Mesenchymal stem cell (in vitro differentiated cells and primary cell): ENCODE measurements around the gene HOXA3.
A peak's percentile ranks its signal among the peaks of the same experiment; 100 is the strongest.

Experiments
- DNase-seq: peaks from one replicate; pipeline ENCODE4 v3.0.0-alpha.2; 2013
- H2AFZ ChIP-seq: one replicate; pipeline ENCODE4 v1.6.1; 2013; ENCODE audit warnings: low read depth, mild to moderate bottlenecking, control low read depth, inconsistent platforms, low read length, moderate library complexity
- H2AK5ac ChIP-seq: 2 replicates; pipeline ENCODE4 v1.6.1; 2013; ENCODE audit warnings: low read length, moderate library complexity, mild to moderate bottlenecking, inconsistent platforms; ENCODE audit not compliant: severe bottlenecking
- H2BK120ac ChIP-seq: one replicate; pipeline ENCODE4 v1.6.1; 2013; ENCODE audit warnings: low read depth, mild to moderate bottlenecking, inconsistent platforms, low read length, moderate library complexity
- H2BK12ac ChIP-seq, 2 experiments: one replicate each; pipeline ENCODE4 v1.6.1; 2013; ENCODE audit warnings: inconsistent platforms in 2 of 2, low read length in 2 of 2, mild to moderate bottlenecking in 2 of 2, moderate library complexity in 2 of 2, control low read depth in 1 of 2
- H2BK15ac ChIP-seq: one replicate; pipeline ENCODE4 v1.6.1; 2013; ENCODE audit warnings: mild to moderate bottlenecking, low read depth, inconsistent platforms; ENCODE audit not compliant: poor library complexity, severe bottlenecking
- H2BK5ac ChIP-seq: 2 replicates; pipeline ENCODE4 v1.6.1; 2013; ENCODE audit warnings: low read depth, mild to moderate bottlenecking, low read length, control low read depth, inconsistent platforms; ENCODE audit not compliant: poor library complexity, severe bottlenecking
- H3K14ac ChIP-seq, 2 experiments: one replicate each; pipeline ENCODE4 v1.6.1; 2013; ENCODE audit warnings: inconsistent platforms in 2 of 2, low read length in 2 of 2, control low read depth in 1 of 2, mild to moderate bottlenecking in 1 of 2, moderate library complexity in 1 of 2
- H3K18ac ChIP-seq, 2 experiments: one replicate each; pipeline ENCODE4 v1.6.1; 2013; ENCODE audit warnings: inconsistent platforms in 2 of 2, low read length in 2 of 2, control low read depth in 1 of 2, low read depth in 1 of 2, mild to moderate bottlenecking in 1 of 2
- H3K23ac ChIP-seq, 2 experiments: one replicate each; pipeline ENCODE4 v1.6.1; 2013; ENCODE audit warnings: inconsistent platforms in 2 of 2, low read length in 2 of 2, mild to moderate bottlenecking in 2 of 2, moderate library complexity in 2 of 2, control low read depth in 1 of 2
- H3K27ac ChIP-seq: 2 replicates; pipeline ENCODE4 v1.5.1; 2013; ENCODE audit warnings: mild to moderate bottlenecking, moderate library complexity, low read length, control low read depth, inconsistent platforms; ENCODE audit not compliant: poor library complexity, severe bottlenecking
- H3K27me3 ChIP-seq, 2 experiments: 2 replicates each; pipeline versions ENCODE4 v1.6.1 to v1.7.0; 2013; ENCODE audit warnings: low read length in 2 of 2, mild to moderate bottlenecking in 2 of 2, moderate library complexity in 2 of 2, control low read depth in 1 of 2, inconsistent platforms in 1 of 2; ENCODE audit not compliant: control insufficient read depth in 1 of 2, insufficient read depth in 1 of 2
- H3K36me3 ChIP-seq, 2 experiments: 2 replicates each; pipeline versions ENCODE4 v1.6.1 to v1.7.0; 2013; ENCODE audit warnings: low read length in 2 of 2, control low read depth in 1 of 2, inconsistent platforms in 1 of 2, low read depth in 1 of 2, mild to moderate bottlenecking in 1 of 2; ENCODE audit not compliant: insufficient read depth in 2 of 2, control insufficient read depth in 1 of 2
- H3K4ac ChIP-seq, 2 experiments: one replicate each; pipeline ENCODE4 v1.6.1; 2013; ENCODE audit warnings: inconsistent platforms in 2 of 2, low read length in 2 of 2, mild to moderate bottlenecking in 2 of 2, moderate library complexity in 2 of 2, control low read depth in 1 of 2, low read depth in 1 of 2
- H3K4me1 ChIP-seq: 2 replicates; pipeline ENCODE4 v1.6.1; 2013; ENCODE audit warnings: low read depth, low read length, control low read depth; ENCODE audit not compliant: control insufficient read depth, insufficient read depth
- H3K4me2 ChIP-seq: 2 replicates; pipeline ENCODE4 v1.6.1; 2013; ENCODE audit warnings: low read length, mild to moderate bottlenecking, inconsistent platforms; ENCODE audit not compliant: poor library complexity, severe bottlenecking
- H3K4me3 ChIP-seq, 2 experiments: 2 replicates each; pipeline versions ENCODE4 v1.5.1 to v1.7.0; 2013; ENCODE audit warnings: low read length in 2 of 2, mild to moderate bottlenecking in 2 of 2, control low read depth in 1 of 2, low read depth in 1 of 2; ENCODE audit not compliant: insufficient read depth in 1 of 2
- H3K79me1 ChIP-seq: replicated peaks from 2 replicates; pipeline ENCODE4 v1.6.1; 2013; ENCODE audit warnings: mild to moderate bottlenecking, control low read depth, low read length, inconsistent platforms; ENCODE audit not compliant: poor library complexity, severe bottlenecking
- H3K9ac ChIP-seq: 2 replicates; pipeline ENCODE4 v1.7.0; 2013; ENCODE audit warnings: mild to moderate bottlenecking, low read length, moderate library complexity
- H3K9me3 ChIP-seq: 2 replicates; pipeline ENCODE4 v1.7.0; 2013; ENCODE audit warnings: mild to moderate bottlenecking, low read length; ENCODE audit not compliant: control insufficient read depth
- H4K8ac ChIP-seq: one replicate; pipeline ENCODE4 v1.6.1; 2013; ENCODE audit warnings: inconsistent platforms, mild to moderate bottlenecking, low read length, moderate library complexity
- H4K91ac ChIP-seq: one replicate; pipeline ENCODE4 v1.6.1; 2013; ENCODE audit warnings: mild to moderate bottlenecking, low read length, inconsistent platforms
- WGBS: methylation state at CpG from one replicate; pipeline ENCODE4 v1.1.7; 2013; ENCODE audit warnings: mixed read lengths; 5-methylcytosine and 5-hydroxymethylcytosine counted together

HOXA3 gene

GRCh38 chr7:27103489-27104226, 48.7 kb downstream of the HOXA3 start:
- Histone ChIP-seq H3K18ac (peak overlapping the region in 1 of 2 experiments; percentile 87), H2BK12ac (peak overlapping the region in 1 of 2 experiments; percentile 84), H2BK5ac (peak overlapping the region; percentile 84), H3K14ac (peak overlapping the region in 1 of 2 experiments; percentile 15), H2AFZ (no peak overlapping the region), H3K36me3 (peaks cover 7 to 22% of the 10 kb centered on the region in 2 experiments), H3K4me3 (peak overlapping the region; percentile 48 to 64), H3K4me2 (peak overlapping the region; percentile 92), H2BK120ac (no peak overlapping the region), H3K9ac (peak overlapping the region; percentile 96), H3K27ac (peak overlapping the region; percentile 90), H3K9me3 (no peaks in the 10 kb centered on the region), H2BK15ac (no peak overlapping the region), H4K91ac (peak overlapping the region; percentile 48), H3K4me1 (peaks cover 22% of the 10 kb centered on the region), H3K27me3 (no peaks in the 10 kb centered on the region), H2AK5ac (peak overlapping the region; percentile 53), H3K23ac (peak overlapping the region in 1 of 2 experiments; percentile 52), H4K8ac (peak overlapping the region; percentile 29), H3K79me1 (no peaks in the 10 kb centered on the region), H3K4ac (peak overlapping the region in 1 of 2 experiments; percentile 80)
- peak; percentile 37 for DNase-seq
- under 1% methylated on average over 27 of the region's 35 CpGs for WGBS

- peak within 1 kb of the TSS; percentile 55 for H2AK5ac ChIP-seq
- H2BK12ac ChIP-seq = peak within 1 kb of the TSS; percentile 23 to 84
- DNase-seq = peak; percentile 50
- peak within 1 kb of the TSS; percentile 64 to 69 for H3K4me3 ChIP-seq
- H2BK120ac ChIP-seq = peak within 1 kb of the TSS; percentile 50
- H2AFZ ChIP-seq = no peak within 1 kb of the TSS
- H3K18ac ChIP-seq = peak within 1 kb of the TSS; percentile 65 to 87
- no peaks in the 10 kb centered on the region for H3K9me3 ChIP-seq
- H3K27me3 ChIP-seq = no peaks in the 10 kb centered on the region
- H3K4me2 ChIP-seq = peak within 1 kb of the TSS; percentile 92
- H2BK5ac ChIP-seq = peak within 1 kb of the TSS; percentile 93
- peak within 1 kb of the TSS; percentile 81 for H4K91ac ChIP-seq
- peak within 1 kb of the TSS; percentile 92 for H3K27ac ChIP-seq
- H3K79me1 ChIP-seq = no peaks in the 10 kb centered on the region
- H3K14ac ChIP-seq = peak within 1 kb of the TSS in 1 of 2 experiments; percentile 55
- H4K8ac ChIP-seq = peak within 1 kb of the TSS; percentile 39
- peak within 1 kb of the TSS; percentile 97 for H2BK15ac ChIP-seq
- WGBS = 7% methylated on average over 15 of the region's 29 CpGs
- peak within 1 kb of the TSS; percentile 96 for H3K9ac ChIP-seq
- peaks cover 7 to 18% of the 10 kb centered on the region in 2 experiments for H3K36me3 ChIP-seq
- H3K4me1 ChIP-seq = peaks cover 15% of the 10 kb centered on the region
- H3K23ac ChIP-seq = peak within 1 kb of the TSS in 1 of 2 experiments; percentile 89
- peak within 1 kb of the TSS; percentile 24 to 80 for H3K4ac ChIP-seq
Observed at GRCh38 chr7:27102581-27103442, 49.6 kb downstream of the HOXA3 start, which contains the start of gene HOXA2. Gene HOXA2, minus strand, starts transcription at chr7:27102683. Its CDS starts 183 bp downstream, at chr7:27102500.

GRCh38 chr7:27101957-27102580, 50.3 kb downstream of the HOXA3 start:
- Histone ChIP-seq H2BK5ac (peak overlapping the region; percentile 93), H3K9me3 (no peaks in the 10 kb centered on the region), H3K27me3 (no peaks in the 10 kb centered on the region), H2BK15ac (peak overlapping the region; percentile 97), H3K14ac (peak overlapping the region in 1 of 2 experiments; percentile 55), H3K27ac (peak overlapping the region; percentile 92), H2BK12ac (peak overlapping the region; percentile 23 to 42), H3K18ac (peak overlapping the region; percentile 54 to 65), H3K4me1 (peaks cover 15% of the 10 kb centered on the region), H2AFZ (no peak overlapping the region), H3K9ac (peak overlapping the region; percentile 96), H3K4me2 (peak overlapping the region; percentile 92), H2AK5ac (peak overlapping the region; percentile 55), H3K4me3 (peak overlapping the region; percentile 64 to 69), H3K36me3 (peaks cover 7 to 16% of the 10 kb centered on the region in 2 experiments), H3K79me1 (no peaks in the 10 kb centered on the region), H4K8ac (peak overlapping the region; percentile 39), H3K4ac (peak overlapping the region; percentile 24 to 67), H3K23ac (peak overlapping the region in 1 of 2 experiments; percentile 72), H2BK120ac (peak overlapping the region; percentile 50), H4K91ac (peak overlapping the region; percentile 81)
- DNase-seq = no peak
- WGBS = 3% methylated on average over 38 of the region's 39 CpGs
